DND-41 (cell line): Measurements from ENCODE around the gene EPHA10.
A peak's percentile ranks its signal among the peaks of the same experiment; 100 is the strongest.

Experiments used
- EZH2 ChIP-seq: IDR thresholded peaks from 3 replicates; pipeline ENCODE4 v1.6.1; 2012; ENCODE audit warnings: borderline replicate concordance, low read depth, mild to moderate bottlenecking, moderate library complexity, low read length, inconsistent platforms; ENCODE audit not compliant: severe bottlenecking
- TF ChIP-seq, protein P1 (sequence below): IDR thresholded peaks from 2 replicates; pipeline ENCODE4 v1.5.1; 2012; ENCODE audit warnings: borderline replicate concordance, low read length, moderate library complexity, mild to moderate bottlenecking; ENCODE audit not compliant: poor library complexity, severe bottlenecking; ENCODE audit errors: extremely low read depth

DNA sequence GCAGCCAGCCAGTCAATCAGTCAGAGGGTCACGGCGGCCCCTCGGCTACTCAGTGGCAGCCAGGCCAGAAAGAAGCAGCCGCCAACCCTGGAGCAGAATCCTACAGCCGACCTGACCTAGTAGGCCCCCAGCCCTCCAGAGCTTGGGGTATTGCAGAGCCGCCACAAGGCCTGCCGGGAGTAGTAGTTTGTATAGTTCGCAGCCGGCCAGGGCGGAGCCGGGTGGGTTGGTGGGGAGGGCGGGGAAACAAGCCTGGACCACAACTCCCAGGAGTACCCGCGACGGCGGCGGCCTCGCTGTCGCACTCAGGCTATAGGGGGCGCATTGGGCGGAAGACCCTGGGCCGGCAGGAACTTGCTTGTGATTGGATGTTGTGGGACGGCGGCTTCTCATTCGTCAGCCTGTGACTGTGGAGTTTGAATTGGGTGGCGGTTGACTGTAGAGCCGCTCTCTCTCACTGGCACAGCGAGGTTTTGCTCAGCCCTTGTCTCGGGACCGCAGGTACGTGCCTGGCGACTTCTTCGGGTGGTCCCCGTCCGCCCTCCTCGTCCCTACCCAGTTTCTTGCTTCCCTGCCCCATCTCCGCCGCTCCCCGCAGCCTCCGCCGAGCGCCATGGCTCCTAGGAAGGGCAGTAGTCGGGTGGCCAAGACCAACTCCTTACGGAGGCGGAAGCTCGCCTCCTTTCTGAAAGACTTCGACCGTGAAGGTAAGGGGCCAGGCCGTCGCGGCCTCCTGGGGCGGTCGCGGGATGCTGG, 72.7 kb downstream of the EPHA10 start, which contains the start of gene CDCA8:
- TF ChIP-seq, protein P1, sequence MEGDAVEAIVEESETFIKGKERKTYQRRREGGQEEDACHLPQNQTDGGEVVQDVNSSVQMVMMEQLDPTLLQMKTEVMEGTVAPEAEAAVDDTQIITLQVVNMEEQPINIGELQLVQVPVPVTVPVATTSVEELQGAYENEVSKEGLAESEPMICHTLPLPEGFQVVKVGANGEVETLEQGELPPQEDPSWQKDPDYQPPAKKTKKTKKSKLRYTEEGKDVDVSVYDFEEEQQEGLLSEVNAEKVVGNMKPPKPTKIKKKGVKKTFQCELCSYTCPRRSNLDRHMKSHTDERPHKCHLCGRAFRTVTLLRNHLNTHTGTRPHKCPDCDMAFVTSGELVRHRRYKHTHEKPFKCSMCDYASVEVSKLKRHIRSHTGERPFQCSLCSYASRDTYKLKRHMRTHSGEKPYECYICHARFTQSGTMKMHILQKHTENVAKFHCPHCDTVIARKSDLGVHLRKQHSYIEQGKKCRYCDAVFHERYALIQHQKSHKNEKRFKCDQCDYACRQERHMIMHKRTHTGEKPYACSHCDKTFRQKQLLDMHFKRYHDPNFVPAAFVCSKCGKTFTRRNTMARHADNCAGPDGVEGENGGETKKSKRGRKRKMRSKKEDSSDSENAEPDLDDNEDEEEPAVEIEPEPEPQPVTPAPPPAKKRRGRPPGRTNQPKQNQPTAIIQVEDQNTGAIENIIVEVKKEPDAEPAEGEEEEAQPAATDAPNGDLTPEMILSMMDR: peak; percentile 81
- no peak for TF ChIP-seq EZH2
